Measurements from ENCODE around the gene ATRIP. TPM values are rescaled to one million over a fixed set of nuclear protein-coding genes. Genes with fewer than 3 reads are reported as not detected.

Gene ATRIP
- total and polyA plus RNA-seq, 10 of the 15 experiments (the other 5 are each of a cell fraction or from before 2014, with no cell fraction given), result 1.4 to 16.0 (median 10.1) TPM

DNA sequence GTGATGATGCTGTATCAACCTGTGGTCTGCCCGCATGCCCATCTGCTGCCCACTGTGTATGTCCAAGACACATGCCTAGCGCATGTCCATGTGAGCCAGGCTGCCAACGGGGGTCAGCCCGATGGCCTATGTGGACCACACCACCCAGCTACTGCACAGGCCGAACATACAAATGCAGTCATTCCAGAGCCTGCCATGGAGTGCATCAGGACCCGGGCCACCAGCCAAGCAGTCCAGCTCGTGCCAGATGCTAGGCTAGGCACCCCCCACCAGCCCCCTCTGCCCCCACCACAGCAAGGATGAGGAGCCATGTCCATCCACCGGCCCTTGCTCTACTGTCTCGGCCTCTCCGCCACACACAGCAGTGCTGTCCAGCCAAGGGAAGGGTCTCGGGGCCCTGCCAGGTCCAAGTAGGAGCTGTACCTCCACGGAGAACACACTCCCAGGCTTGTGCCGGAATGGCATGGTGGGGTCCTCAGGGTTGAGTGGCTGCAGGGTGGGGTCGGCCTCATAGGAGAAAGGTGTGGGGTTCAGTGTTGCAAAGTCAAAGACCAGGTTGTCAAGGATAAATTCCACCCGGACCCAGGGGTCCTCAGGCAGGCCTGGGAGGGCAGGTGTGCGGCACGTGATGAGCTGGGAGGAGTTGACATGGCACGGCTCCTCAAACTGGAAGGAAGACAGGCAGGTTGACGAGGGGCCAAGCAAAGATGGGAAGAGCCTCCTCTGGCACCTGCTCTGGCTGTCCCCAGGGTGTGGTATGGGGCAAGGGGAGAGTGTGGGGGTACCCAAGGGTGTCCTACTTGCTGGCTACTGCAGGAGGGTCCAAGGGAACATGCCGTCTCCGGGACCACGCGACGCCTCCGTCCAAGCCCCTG lies 31.9 kb upstream of the ATRIP start:
- intact Hi-C loops (cut with micrococcal nuclease; ENCODE audit: unreplicated experiment) (no loop called here), in situ Hi-C loops (cut with MboI) (no loop called here)
- no peak for DNase-seq (ENCODE audit: low read depth, low spot score)
- H3K4me1 ChIP-seq (ENCODE audit: control insufficient read depth, insufficient read depth, low read length), result no peaks in the 10 kb centered on the region
- ATAC-seq, result no peak
- H2AFZ ChIP-seq (ENCODE audit: control insufficient read depth, low read depth, low read length), result no peak overlapping the region
- POLR2A ChIA-PET, result interaction anchor here (0.7 kb wide), 1 partner anchor 154 kb away, joined by 4 read pairs; no protein-coding TSS in a partner anchor
- SMC1A ChIA-PET (ENCODE audit: uncharacterized antibody, unreplicated experiment), result interaction anchor here (0.9 to 1.7 kb wide), 2 partner anchors 14 to 21 kb away, joined by 3 to 5 read pairs; no protein-coding TSS in a partner anchor
- RAD21 ChIA-PET (ENCODE audit: unreplicated experiment), result interaction anchor here (3.8 kb wide), 1 partner anchor 21 kb away, joined by 15 read pairs; no protein-coding TSS in a partner anchor
- no peak overlapping the region for H3K9ac ChIP-seq (ENCODE audit: control insufficient read depth, insufficient read depth, low read length)
- FAIRE-seq, result no peak
- CTCF ChIA-PET, result interaction anchor here (0.7 to 22.0 kb wide), 6 partner anchors 12 to 334 kb away, joined by 3 to 757 read pairs (median 3); partner anchors contain the start of genes CCDC51 and TMA7
- no TSS peak for BruUV-seq (replicated peaks)
- H3K9me3 ChIP-seq (replicated peaks; ENCODE audit: control insufficient read depth, insufficient read depth, low read length), result no peaks in the 10 kb centered on the region
- H3K27me3 ChIP-seq (replicated peaks in 1 of 2; ENCODE audit: control insufficient read depth in 2 of 2, insufficient read depth in 2 of 2, low read length in 1 of 2), result no peaks in the 10 kb centered on the region
- H4K20me1 ChIP-seq (ENCODE audit: control insufficient read depth, insufficient read depth), result no peaks in the 10 kb centered on the region
- H3K27ac ChIP-seq (ENCODE audit: control insufficient read depth, insufficient read depth), result no peak overlapping the region
- 42% methylated on average over 23 of the region's 25 CpGs for WGBS (ENCODE audit: insufficient coverage, insufficient replicate concordance, low lambda C conversion rate, missing lambda C conversion rate)
- no peak overlapping the region for H3K4me2 ChIP-seq (ENCODE audit: control insufficient read depth, insufficient read depth)
- no peaks in the 10 kb centered on the region for H3K79me2 ChIP-seq (ENCODE audit: control insufficient read depth, insufficient read depth, low read length)
- H3K4me3 ChIP-seq, result no peak overlapping the region
- H3K36me3 ChIP-seq (ENCODE audit: control insufficient read depth in 2 of 2, insufficient read depth in 2 of 2, low read length in 1 of 2), result no peaks in the 10 kb centered on the region
- TF ChIP-seq, protein P1, sequence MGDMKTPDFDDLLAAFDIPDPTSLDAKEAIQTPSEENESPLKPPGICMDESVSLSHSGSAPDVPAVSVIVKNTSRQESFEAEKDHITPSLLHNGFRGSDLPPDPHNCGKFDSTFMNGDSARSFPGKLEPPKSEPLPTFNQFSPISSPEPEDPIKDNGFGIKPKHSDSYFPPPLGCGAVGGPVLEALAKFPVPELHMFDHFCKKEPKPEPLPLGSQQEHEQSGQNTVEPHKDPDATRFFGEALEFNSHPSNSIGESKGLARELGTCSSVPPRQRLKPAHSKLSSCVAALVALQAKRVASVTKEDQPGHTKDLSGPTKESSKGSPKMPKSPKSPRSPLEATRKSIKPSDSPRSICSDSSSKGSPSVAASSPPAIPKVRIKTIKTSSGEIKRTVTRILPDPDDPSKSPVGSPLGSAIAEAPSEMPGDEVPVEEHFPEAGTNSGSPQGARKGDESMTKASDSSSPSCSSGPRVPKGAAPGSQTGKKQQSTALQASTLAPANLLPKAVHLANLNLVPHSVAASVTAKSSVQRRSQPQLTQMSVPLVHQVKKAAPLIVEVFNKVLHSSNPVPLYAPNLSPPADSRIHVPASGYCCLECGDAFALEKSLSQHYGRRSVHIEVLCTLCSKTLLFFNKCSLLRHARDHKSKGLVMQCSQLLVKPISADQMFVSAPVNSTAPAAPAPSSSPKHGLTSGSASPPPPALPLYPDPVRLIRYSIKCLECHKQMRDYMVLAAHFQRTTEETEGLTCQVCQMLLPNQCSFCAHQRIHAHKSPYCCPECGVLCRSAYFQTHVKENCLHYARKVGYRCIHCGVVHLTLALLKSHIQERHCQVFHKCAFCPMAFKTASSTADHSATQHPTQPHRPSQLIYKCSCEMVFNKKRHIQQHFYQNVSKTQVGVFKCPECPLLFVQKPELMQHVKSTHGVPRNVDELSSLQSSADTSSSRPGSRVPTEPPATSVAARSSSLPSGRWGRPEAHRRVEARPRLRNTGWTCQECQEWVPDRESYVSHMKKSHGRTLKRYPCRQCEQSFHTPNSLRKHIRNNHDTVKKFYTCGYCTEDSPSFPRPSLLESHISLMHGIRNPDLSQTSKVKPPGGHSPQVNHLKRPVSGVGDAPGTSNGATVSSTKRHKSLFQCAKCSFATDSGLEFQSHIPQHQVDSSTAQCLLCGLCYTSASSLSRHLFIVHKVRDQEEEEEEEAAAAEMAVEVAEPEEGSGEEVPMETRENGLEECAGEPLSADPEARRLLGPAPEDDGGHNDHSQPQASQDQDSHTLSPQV (IDR thresholded peaks at IDR 0.05), result no peak
- TF ChIP-seq, protein P2, sequence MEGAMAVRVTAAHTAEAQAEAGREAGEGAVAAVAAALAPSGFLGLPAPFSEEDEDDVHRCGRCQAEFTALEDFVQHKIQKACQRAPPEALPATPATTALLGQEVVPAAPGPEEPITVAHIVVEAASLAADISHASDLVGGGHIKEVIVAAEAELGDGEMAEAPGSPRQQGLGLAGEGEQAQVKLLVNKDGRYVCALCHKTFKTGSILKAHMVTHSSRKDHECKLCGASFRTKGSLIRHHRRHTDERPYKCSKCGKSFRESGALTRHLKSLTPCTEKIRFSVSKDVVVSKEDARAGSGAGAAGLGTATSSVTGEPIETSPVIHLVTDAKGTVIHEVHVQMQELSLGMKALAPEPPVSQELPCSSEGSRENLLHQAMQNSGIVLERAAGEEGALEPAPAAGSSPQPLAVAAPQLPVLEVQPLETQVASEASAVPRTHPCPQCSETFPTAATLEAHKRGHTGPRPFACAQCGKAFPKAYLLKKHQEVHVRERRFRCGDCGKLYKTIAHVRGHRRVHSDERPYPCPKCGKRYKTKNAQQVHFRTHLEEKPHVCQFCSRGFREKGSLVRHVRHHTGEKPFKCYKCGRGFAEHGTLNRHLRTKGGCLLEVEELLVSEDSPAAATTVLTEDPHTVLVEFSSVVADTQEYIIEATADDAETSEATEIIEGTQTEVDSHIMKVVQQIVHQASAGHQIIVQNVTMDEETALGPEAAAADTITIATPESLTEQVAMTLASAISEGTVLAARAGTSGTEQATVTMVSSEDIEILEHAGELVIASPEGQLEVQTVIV (IDR thresholded peaks at IDR 0.05; ENCODE audit: borderline replicate concordance, partially characterized antibody), result no peak
- TF ChIP-seq NR2F1 (conservative IDR thresholded peaks at IDR 0.05) (no peak), MYC (IDR thresholded peaks at IDR 0.05; ENCODE audit: insufficient read depth, insufficient read length, insufficient replicate concordance, low read length, severe bottlenecking) (no peak), PAX8 (IDR thresholded peaks at IDR 0.05) (no peak), RAD51 (IDR thresholded peaks at IDR 0.05) (no peak), GABPA (IDR thresholded peaks at IDR 0.05; ENCODE audit: low read depth) (no peak), KDM1A (IDR thresholded peaks at IDR 0.05; ENCODE audit: borderline replicate concordance) (no peak), MEF2B (IDR thresholded peaks at IDR 0.05; ENCODE audit: partially characterized antibody, poor library complexity, severe bottlenecking) (no peak), ZNF622 (IDR thresholded peaks at IDR 0.05) (no peak), TCF7 (IDR thresholded peaks at IDR 0.05; ENCODE audit: borderline replicate concordance) (no peak), RBBP5 (conservative IDR thresholded peaks at IDR 0.05) (no peak), NR2C2 (IDR thresholded peaks at IDR 0.05; ENCODE audit: borderline replicate concordance, control insufficient read depth, insufficient read length, low read depth) (no peak)
- TF ChIP-seq, protein P3, sequence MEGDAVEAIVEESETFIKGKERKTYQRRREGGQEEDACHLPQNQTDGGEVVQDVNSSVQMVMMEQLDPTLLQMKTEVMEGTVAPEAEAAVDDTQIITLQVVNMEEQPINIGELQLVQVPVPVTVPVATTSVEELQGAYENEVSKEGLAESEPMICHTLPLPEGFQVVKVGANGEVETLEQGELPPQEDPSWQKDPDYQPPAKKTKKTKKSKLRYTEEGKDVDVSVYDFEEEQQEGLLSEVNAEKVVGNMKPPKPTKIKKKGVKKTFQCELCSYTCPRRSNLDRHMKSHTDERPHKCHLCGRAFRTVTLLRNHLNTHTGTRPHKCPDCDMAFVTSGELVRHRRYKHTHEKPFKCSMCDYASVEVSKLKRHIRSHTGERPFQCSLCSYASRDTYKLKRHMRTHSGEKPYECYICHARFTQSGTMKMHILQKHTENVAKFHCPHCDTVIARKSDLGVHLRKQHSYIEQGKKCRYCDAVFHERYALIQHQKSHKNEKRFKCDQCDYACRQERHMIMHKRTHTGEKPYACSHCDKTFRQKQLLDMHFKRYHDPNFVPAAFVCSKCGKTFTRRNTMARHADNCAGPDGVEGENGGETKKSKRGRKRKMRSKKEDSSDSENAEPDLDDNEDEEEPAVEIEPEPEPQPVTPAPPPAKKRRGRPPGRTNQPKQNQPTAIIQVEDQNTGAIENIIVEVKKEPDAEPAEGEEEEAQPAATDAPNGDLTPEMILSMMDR (IDR thresholded peaks at IDR 0.05 in 2 of 3, conservative IDR thresholded peaks at IDR 0.05 in 1 of 3; ENCODE audit: control insufficient read depth in 2 of 3, extremely low read depth in 1 of 3, insufficient read depth in 1 of 3, low read depth in 3 of 3, low read length in 3 of 3), result no peak

All from GM12878 (cell line).